ENCODE data around the gene COQ8B.
"Not testable (repeated sequence)": the region's sequence is repeated elsewhere in the genome, so short reads cannot be mapped to it uniquely, and the experiment has no call there.

COQ8B gene

DNA sequence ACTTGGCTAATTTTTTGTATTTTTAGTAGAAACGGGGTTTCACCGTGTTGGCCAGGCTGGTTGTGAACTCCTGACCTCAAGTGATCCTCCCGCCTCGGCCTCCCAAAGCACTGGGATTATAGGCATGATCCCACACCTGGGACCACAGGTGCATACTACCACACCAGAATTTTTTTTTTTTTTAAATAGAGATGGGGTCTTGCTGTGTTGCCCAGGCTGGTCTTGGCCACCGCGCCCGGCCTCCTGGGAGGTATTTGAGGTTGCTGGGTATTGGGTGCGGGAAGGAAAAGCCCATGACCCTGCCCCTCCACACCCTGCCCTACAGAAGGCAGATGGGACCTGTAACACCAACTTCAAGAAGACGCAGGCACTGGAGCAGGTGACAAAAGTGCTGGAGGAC is 20.0 kb upstream of the COQ8B start:
- TF ChIP-seq, protein P1, sequence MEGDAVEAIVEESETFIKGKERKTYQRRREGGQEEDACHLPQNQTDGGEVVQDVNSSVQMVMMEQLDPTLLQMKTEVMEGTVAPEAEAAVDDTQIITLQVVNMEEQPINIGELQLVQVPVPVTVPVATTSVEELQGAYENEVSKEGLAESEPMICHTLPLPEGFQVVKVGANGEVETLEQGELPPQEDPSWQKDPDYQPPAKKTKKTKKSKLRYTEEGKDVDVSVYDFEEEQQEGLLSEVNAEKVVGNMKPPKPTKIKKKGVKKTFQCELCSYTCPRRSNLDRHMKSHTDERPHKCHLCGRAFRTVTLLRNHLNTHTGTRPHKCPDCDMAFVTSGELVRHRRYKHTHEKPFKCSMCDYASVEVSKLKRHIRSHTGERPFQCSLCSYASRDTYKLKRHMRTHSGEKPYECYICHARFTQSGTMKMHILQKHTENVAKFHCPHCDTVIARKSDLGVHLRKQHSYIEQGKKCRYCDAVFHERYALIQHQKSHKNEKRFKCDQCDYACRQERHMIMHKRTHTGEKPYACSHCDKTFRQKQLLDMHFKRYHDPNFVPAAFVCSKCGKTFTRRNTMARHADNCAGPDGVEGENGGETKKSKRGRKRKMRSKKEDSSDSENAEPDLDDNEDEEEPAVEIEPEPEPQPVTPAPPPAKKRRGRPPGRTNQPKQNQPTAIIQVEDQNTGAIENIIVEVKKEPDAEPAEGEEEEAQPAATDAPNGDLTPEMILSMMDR (IDR thresholded peaks at IDR 0.05; ENCODE audit: low read depth, low read length) = no peak
- H3K4me3 ChIP-seq (replicated peaks in 1 of 2; ENCODE audit: low read depth in 2 of 2, low read length in 2 of 2) = no peak overlapping the region
- no peak for DNase-seq (ENCODE audit: low read depth in 2 of 2)

DNA sequence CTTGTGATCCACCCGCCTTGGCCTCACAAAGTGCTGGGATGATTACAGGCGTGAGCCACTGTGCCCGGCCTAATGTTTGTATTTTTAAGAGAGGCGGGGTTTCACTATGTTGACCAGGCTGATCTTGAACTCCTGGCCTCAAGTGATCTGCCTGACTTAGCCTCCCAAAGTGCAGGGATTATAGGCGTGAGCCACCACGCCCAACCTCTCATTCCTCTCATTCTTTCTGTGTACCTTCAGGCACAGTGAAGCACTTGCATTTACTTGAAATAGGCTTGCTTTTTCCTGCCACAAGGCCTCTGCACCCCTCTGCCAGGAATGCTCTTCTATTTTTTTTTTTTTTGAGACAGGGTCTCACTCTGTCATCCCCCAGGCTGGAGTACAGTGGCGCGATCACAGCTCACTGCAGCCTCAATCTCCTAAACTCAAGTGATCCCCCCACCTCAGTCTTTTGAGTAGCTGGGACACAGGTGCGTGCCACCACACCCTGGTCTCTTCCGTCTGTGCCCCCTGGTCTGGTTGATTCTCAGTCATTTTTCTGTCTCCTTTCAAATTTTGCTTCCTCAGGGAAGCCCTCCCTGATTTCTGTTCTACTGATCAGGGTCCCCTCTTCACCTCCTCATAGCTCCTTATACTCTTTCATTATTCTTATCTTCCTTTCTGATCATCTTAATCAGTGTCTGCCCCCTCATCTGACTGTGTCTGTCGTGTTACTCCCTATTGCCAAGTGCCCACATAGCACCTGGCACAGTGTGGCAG is 18.5 kb upstream of the COQ8B start:
- TF ChIP-seq, protein P1 (IDR thresholded peaks at IDR 0.05; ENCODE audit: low read depth, low read length) = no peak
- no peak for DNase-seq (ENCODE audit: low read depth in 2 of 2)
- H3K4me3 ChIP-seq (replicated peaks in 1 of 2; ENCODE audit: low read depth in 2 of 2, low read length in 2 of 2) = no peak overlapping the region

DNA sequence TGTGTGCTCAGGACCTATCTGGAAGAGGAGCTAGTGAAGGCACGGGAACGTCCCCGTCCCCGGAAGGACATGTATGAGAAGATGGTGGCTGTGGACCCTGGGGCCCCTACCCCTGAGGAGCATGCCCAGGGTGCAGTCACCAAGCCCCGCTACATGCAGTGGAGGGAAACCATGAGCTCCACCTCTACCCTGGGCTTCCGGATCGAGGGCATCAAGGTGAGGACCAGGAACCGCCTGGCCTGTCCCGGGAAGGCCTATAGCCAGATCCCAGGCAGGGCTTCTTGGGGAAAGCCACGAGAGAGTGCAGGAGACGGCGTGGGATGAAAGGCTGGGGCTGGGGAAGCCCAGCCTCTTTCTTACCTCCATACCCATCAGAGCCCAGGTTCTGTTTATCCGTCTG is 16.5 kb upstream of the COQ8B start:
- no peak overlapping the region for H3K4me3 ChIP-seq (replicated peaks in 1 of 2; ENCODE audit: low read depth in 2 of 2, low read length in 2 of 2)
- TF ChIP-seq, protein P1 (IDR thresholded peaks at IDR 0.05; ENCODE audit: low read depth, low read length) = no peak
- no peak for DNase-seq (ENCODE audit: low read depth in 2 of 2)

DNA sequence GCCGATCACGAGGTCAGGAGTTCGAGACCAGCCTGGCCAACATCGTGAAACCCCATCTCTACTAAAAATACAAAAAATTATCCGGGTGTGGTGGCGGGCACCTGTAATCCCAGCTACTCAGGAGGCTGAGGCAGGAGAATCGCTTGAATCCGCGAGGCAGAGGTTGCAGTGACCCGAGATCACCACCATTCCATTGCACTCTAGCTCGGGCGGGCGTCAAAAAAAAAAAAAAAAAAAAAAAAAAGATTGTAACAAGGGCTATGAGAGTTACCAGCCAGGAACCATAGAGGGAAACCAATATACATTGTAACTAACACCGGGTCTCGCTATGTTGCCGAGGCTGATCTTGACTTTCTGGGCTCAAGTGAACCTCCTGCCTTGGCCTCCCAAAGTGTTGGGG is 15.6 kb upstream of the COQ8B start:
- not testable (repeated sequence) for H3K4me3 ChIP-seq (replicated peaks in 1 of 2; ENCODE audit: low read depth in 2 of 2, low read length in 2 of 2); DNase-seq (ENCODE audit: low read depth in 2 of 2)

DNA sequence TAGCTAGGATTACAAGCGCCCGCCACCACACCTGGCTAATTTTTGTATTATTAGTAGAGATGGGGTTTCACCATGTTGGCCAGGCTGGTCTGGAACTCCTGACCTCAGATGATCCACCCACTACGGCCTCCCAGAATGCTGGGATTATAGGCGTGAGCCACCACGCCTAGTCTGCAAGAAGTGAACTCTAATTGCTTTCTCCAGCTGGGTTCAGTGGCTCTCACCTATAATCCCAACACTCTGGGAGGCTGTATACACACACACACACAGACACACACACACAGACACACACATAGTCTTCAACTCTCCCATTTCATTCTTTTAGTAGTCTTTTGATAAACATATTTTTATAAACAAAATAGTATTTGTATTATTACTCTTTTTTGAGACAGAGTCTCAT is 13.4 kb upstream of the COQ8B start:
- not testable (repeated sequence) for DNase-seq (ENCODE audit: low read depth in 2 of 2); H3K4me3 ChIP-seq (replicated peaks in 1 of 2; ENCODE audit: low read depth in 2 of 2, low read length in 2 of 2)

DNA sequence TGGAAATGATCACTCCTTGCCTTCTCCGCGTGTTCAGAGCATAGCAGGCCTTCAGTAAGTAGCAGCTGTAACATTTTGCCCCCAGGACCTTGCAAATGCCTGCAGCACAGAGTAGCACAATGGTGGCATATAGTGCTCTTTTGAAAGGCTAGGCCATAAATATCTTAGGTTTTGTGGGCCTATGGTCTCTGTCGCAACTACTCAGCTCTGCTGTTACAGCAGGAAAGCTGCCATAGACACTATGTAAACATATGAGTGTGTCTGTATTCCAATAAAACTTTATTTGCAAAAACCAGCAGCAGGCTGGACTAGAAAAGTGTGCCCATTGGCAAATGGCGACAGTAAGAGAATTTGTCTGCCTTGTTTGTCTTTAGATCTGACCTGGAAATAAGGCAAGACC is 9.6 kb upstream of the COQ8B start:
- no peak for DNase-seq (ENCODE audit: low read depth in 2 of 2)
- TF ChIP-seq, protein P1 (IDR thresholded peaks at IDR 0.05; ENCODE audit: low read depth, low read length) = no peak
- H3K4me3 ChIP-seq (replicated peaks in 1 of 2; ENCODE audit: low read depth in 2 of 2, low read length in 2 of 2) = no peak overlapping the region

DNA sequence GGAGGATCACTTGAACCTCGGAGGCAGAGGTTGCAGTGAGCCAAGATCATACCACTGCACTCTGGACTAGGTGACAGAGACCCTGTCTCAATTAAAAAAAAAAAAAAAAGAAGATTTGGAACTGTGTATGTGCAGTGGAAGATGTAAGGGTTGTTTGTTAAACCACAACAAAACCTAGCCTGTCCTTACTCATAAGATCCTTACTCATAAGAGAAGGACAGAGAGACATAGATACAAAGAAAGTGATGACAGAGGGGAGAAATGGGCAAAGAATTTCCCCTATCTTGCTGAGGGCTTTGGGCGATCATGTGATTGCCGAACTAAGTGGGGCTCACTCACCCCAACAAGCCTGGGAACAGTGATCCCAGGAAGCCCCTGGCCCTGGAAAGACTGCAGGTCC is 8.2 kb upstream of the COQ8B start:
- DNase-seq (ENCODE audit: low read depth in 2 of 2) = no peak
- H3K4me3 ChIP-seq (replicated peaks in 1 of 2; ENCODE audit: low read depth in 2 of 2, low read length in 2 of 2) = no peak overlapping the region
- TF ChIP-seq, protein P1 (IDR thresholded peaks at IDR 0.05; ENCODE audit: low read depth, low read length) = no peak

DNA sequence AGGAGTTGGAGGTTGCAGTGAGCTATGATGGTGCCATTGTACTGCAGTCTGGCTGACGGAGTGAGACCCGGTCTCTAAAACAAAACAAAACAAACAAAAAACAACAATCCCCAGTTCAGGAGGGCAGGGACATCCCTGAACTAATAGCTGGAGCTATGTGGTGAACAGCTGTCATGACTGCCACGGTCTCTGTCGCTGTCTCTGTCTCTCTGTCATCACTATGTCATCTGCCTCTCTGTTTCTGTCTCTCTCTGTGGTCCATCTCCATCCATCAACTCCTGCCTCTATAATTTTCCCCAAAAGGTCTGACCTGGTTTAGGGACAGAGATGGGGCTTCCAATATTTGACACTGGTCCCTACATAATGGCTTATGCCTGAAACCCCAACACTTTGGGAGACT is 7.6 kb upstream of the COQ8B start:
- no peak overlapping the region for H3K4me3 ChIP-seq (replicated peaks in 1 of 2; ENCODE audit: low read depth in 2 of 2, low read length in 2 of 2)
- DNase-seq (ENCODE audit: low read depth in 2 of 2) = no peak
- TF ChIP-seq, protein P1 (IDR thresholded peaks at IDR 0.05; ENCODE audit: low read depth, low read length) = no peak

All from cardiac fibroblast (primary cell).